GM12864 (cell line): ENCODE data around the gene RPP40.

Experiments used
- DNase-seq: peaks from one replicate; pipeline ENCODE4 v3.0.0-alpha.2; 2011; ENCODE audit warnings: low read depth
- H3K4me3 ChIP-seq: 2 replicates; pipeline ENCODE4 v1.5.1; 2011; ENCODE audit warnings: mild to moderate bottlenecking, low read depth, low read length, control low read depth
- CTCF ChIP-seq: IDR thresholded peaks from 2 replicates; pipeline ENCODE4 v1.5.1; 2011; ENCODE audit warnings: low read depth, mild to moderate bottlenecking, moderate library complexity, low read length, control low read depth, inconsistent platforms; ENCODE audit errors: missing control alignments

The RPP40 gene

GRCh38 chr6:4981761-4982160 lies 22.1 kb downstream of the RPP40 start:
- no peak for TF ChIP-seq CTCF
- H3K4me3 ChIP-seq = no peak overlapping the region

GRCh38 chr6:4979426-4979825 lies 24.4 kb downstream of the RPP40 start:
- no peak for TF ChIP-seq CTCF
- H3K4me3 ChIP-seq = no peak overlapping the region
- no peak for DNase-seq

More at GRCh38 chr6:4981761-4982160, 22.1 kb downstream of the RPP40 start:
- no peak for DNase-seq

DNA sequence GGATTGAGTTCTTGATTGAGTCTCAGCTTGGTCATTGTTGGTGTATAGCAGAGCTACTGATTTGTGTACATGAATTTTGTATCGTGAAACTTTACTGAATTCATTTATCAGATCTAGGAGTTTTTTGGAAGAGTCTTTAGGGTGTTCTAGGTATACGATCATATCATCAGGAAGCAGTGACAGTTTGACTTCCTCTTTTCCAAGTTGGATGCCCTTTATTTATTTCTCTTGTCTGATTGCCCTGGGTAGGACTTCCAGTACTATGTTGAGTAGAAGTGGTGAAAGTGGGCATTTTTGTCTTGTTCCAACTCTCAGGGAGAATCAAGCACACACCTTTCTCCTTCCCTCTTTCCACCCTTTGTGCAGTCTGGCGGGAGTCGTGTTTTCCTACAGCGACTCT lies 26.4 kb downstream of the RPP40 start:
- TF ChIP-seq CTCF = no peak
- H3K4me3 ChIP-seq = no peak overlapping the region
- no peak for DNase-seq

DNA sequence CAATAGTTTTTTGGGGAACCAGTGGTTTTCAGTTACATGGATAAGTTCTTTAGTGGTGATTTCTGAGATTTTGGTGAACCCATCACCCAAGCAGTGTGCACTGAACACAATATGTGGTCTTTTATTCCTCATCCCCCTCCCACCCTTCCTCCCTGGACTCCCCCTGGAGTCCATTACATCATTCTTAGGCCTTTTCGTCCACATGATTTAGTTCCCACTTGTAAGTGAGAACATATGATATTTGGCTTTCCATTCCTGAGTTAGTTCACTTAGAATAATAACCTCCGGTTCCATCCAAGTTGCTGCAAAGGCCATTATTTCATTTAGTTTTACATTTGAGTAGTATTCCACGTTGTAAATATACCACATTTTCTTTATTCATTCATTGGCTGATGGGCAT lies 28.3 kb downstream of the RPP40 start:
- DNase-seq = no peak
- TF ChIP-seq CTCF = no peak
- H3K4me3 ChIP-seq = no peak overlapping the region

GRCh38 chr6:4974962-4975361 lies 28.9 kb downstream of the RPP40 start:
- no peak for DNase-seq
- H3K4me3 ChIP-seq = no peak overlapping the region
- no peak for TF ChIP-seq CTCF

GRCh38 chr6:4973982-4974745 lies 29.7 kb downstream of the RPP40 start:
- no peak for TF ChIP-seq CTCF
- no peak for DNase-seq
- no peak overlapping the region for H3K4me3 ChIP-seq

DNA sequence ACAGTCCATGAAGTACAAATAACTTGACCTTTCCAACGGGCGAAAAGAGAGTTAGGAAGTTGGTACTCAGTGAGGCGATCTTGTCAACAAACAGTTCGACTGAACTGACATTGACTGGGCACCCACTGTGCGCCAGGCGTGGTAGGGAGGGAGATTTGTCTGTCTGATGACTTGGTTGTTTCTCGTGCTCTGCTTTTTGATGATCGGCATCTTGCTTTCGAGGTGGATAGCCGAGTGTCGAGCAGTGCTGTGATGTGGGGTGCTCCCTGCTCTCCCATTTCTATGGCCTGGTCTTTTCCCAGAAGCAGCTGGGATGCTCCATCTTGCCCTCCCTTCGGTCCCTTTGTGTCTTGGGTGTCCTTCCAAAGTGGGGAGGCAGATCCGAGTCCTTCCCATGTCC lies 30.4 kb downstream of the RPP40 start:
- no peak for TF ChIP-seq CTCF
- H3K4me3 ChIP-seq = no peak overlapping the region
- DNase-seq = no peak
